ENCODE measurements around the gene PDZRN4.
"Not testable (repeated sequence)": the region's sequence is repeated elsewhere in the genome, so short reads cannot be mapped to it uniquely, and the experiment has no call there.

PDZRN4 gene

DNA sequence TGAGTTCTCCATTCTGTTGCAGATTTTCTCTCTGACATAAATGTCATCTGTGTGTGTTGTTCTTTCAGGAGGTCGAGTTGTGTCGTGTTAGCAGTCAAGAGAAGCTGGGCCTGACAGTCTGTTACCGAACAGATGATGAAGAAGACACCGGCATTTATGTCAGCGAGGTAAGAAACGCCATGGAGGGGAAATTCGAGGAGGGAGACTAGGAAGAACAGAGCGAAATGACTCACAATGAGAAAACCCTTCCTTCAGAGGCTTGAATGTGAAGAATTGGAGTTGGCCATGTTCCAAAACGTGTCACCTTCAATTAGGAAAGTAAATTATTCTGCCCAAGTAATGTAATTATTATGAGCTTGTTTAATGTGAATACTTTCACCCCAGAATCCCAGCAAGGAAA is 364.5 kb downstream of the PDZRN4 start:
- DNase-seq (ENCODE audit: low spot score): no peak

DNA sequence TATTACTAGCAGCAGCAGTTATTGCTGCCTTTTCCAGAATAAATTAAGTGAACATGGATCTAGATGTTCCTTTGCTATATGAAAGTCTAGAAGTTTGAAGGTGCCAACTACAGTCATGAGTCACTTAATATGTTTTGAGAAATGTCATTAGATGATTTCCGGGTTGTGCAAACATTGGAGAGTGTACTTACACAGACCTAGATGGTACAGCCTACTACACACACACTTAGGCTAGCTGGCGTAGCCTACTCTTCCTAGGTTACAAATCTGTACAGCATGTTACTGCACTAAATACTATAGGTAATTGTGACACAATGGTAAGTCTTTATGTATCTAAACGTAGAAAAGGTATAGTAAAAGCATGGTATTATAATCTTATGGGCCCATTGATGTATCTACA is 368.1 kb downstream of the PDZRN4 start:
- DNase-seq (ENCODE audit: low spot score) (no peak), FAIRE-seq (peak; percentile 40)

More for the DNA sequence above, 364.5 kb downstream of the PDZRN4 start:
- no peak for FAIRE-seq

DNA sequence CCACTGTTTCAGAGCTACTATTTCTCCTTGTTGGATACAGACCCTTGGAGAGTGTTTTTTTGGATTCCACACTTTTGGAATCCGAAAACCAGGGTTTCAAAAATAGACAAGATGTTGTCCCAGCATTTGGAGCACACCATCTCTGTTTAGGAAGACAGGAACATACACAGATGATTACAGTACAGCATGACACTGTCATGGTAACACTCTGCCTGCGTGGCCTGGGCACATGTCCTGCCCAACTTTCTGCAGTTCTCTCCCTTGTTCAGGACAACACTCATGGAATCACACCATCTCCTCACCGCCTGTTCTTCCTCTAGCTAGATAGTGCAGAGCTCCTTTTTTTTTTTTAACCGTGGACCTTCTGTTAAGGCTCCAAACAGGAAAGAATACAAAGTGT is 369.2 kb downstream of the PDZRN4 start:
- DNase-seq (ENCODE audit: low spot score) (no peak), FAIRE-seq (no peak)

DNA sequence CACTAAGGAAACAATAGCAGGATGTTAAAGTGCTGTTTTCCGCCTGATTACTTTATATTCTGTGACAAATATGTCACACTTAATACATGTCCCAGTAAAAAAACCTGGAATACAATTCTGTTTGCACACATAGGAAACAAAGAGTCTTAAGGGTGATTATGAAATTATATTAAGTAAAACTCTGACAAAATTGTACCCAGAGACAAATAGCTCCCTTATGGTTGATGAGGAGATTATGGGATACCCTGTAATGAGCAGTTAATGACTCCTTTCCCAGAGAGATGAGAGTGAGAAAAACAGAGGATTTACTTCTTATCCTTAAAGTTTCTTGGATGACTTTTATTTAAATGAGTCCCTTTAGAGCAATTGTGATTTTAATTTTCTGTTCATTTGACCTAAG is 370.6 kb downstream of the PDZRN4 start:
- FAIRE-seq (no peak), DNase-seq (ENCODE audit: low spot score) (no peak)

DNA sequence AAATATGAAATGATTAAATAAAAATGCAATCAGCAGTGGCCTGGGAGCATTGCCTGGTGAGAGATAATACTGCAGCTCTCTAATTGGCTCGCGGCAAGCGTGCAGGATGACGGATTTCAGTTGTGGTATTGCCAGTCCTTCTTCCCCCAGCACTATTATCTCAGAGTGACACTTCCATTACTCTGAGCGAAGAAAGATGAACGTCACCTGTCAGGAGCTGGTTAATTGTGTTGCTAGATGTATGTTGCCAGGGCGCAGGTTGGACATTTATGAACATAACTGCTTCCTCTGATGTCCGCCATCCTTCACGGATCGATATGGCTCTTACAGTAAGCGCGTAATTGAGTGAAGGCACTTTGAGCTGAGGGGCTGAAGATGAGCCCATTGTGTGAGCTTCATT is 374.9 kb downstream of the PDZRN4 start:
- FAIRE-seq: no peak

DNA sequence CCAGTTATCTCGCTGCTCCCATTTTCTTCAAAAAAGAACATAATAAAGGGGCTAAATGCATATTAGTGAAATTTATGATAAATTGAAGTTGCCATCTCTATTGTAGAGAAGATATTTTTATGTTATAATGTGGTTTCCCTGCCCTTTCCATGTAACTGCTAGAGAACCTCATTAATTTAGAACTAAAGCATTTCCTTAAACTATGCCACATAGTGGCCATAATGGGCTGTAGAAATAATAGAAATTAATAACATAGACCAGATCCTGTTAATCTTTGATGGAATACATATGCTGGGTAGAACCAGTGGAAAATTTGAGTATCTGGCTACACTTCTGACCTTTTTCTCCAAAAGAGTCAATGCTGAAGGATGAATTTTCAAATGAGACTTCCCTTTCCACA is 376.7 kb downstream of the PDZRN4 start:
- no peak for FAIRE-seq

More for the DNA sequence above, 374.9 kb downstream of the PDZRN4 start:
- no peak for DNase-seq (ENCODE audit: low spot score)

DNA sequence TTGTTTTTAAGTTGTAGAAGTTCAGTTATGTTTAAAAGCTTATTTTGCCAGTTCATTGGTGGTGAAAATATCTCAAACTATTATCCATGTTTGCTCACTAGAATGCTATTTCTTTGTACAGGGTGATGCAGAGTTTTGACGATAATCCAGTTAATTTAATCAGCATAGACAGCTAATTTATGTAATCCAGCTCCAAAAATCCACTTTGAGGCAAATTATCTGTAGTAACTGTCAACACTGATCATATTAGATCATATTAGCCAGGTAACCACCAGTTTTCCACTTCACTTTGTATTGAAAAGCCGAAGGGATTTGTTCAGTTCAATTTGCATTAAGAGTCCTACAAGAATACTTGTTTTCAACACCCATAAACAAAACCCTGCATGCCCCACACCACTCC is 378.6 kb downstream of the PDZRN4 start:
- FAIRE-seq (no peak), DNase-seq (ENCODE audit: low spot score) (no peak)

More for the DNA sequence above, 376.7 kb downstream of the PDZRN4 start:
- DNase-seq (ENCODE audit: low spot score): no peak

DNA sequence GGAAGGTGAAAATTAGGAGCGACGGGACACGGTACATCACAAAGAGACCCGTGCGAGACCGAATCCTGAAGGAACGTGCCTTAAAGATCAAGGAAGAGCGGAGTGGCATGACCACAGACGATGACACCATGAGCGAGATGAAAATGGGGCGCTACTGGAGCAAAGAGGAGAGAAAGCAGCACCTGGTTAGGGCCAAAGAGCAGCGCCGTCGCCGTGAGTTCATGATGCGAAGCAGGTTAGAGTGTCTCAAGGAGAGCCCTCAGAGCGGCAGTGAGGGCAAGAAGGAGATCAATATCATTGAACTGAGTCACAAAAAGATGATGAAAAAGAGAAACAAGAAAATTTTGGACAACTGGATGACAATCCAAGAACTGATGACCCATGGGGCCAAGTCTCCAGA is 385.3 kb downstream of the PDZRN4 start:
- no peak for FAIRE-seq

GRCh38 chr12:41576925-41577324 is 388.8 kb downstream of the PDZRN4 start:
- no peak for FAIRE-seq
- DNase-seq (ENCODE audit: low spot score): no peak

More for the DNA sequence above, 385.3 kb downstream of the PDZRN4 start:
- no peak for DNase-seq (ENCODE audit: low spot score)

- FAIRE-seq (no peak), DNase-seq (ENCODE audit: low spot score) (no peak)
Observed at GRCh38 chr12:41577995-41578394, 389.9 kb downstream of the PDZRN4 start.

- DNase-seq (ENCODE audit: low spot score) (no peak), FAIRE-seq (no peak)
Observed at GRCh38 chr12:41585784-41586183, 397.7 kb downstream of the PDZRN4 start.

- no peak for DNase-seq (ENCODE audit: low spot score)
Observed at GRCh38 chr12:41587574-41587973, 399.5 kb downstream of the PDZRN4 start.

DNA sequence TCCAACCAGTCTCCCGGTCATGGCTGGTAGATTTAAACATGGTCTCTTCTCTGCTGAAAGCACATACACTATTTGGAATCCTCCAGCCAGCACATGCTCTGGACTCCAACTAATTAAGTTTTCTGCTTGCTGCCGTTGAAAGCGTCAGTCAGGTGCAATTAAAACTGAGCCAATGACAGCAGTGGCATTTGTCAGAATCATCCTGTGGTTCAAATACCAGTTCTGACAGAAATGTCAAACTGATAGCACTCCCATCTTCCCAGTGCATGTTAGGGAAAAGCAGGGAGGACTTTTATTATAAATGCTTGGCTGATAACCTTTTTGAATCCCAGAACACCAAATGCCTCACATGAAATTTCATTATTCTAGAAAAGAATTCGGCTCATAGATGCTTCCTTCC is 401.8 kb downstream of the PDZRN4 start:
- DNase-seq (ENCODE audit: low spot score): no peak
- FAIRE-seq: no peak

More at GRCh38 chr12:41587574-41587973, 399.5 kb downstream of the PDZRN4 start:
- FAIRE-seq: no peak

- FAIRE-seq: no peak
- DNase-seq (ENCODE audit: low spot score): no peak
Observed at GRCh38 chr12:41596190-41596589, 408.1 kb downstream of the PDZRN4 start.

DNA sequence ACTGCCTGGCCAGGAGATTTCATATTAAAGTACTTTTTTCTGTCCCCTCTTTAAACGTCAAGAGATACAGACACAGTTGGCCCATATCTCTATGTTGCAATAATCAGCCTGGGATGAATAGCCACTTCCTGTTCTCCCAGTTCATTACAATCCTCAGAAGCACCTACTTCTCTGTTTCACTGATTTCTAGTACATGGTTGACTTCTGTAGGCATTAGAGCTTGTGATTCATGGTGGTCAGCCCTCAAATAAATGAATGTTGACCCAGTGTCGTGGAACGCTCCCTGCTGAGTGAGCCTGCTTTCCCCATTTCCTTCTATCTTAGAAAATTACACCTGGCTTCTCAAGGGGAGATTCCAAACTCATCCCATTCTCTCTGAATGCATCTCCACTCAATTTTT is 416.7 kb downstream of the PDZRN4 start:
- no peak for FAIRE-seq
- DNase-seq (ENCODE audit: low spot score): no peak

DNA sequence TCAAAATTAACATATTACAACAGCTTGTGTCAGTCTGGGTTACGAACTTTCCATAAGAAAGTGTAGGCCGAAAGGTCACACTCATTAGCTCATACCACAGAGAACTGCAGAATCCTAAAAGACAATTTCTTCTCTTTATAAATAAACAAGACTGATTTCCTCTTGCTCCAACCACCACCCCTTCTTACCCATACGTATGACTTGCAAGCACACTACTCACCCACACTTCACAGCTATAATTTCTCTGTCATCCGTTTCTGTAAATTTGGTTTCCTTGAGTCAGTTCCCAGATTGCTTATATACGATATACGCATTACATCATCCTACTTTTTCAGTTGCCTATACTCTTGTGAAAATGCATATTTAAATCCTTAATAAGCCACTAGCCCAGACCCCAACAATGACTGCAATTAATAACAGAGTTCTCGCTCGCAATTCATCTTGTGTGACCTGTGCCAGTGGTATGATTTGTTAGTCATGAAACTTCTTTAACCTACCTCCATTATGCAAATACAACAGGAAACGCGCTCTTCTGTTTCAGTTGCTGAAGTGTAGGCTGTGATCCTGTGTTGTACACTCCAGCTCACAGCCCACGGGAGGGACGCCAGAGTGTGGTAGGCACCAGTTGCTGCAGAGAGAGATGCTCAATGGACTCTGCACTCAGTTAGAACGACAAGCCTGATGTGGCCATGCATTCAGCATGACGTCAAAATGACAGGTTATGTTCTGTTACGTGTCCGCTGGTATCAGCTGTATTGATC is 417.6 kb downstream of the PDZRN4 start:
- no peak for DNase-seq (ENCODE audit: low spot score)

GRCh38 chr12:41606468-41607445 is 418.6 kb downstream of the PDZRN4 start:
- FAIRE-seq: no peak
- DNase-seq (ENCODE audit: low spot score): no peak

More for the DNA sequence above, 417.6 kb downstream of the PDZRN4 start:
- FAIRE-seq: peak; percentile 86

DNA sequence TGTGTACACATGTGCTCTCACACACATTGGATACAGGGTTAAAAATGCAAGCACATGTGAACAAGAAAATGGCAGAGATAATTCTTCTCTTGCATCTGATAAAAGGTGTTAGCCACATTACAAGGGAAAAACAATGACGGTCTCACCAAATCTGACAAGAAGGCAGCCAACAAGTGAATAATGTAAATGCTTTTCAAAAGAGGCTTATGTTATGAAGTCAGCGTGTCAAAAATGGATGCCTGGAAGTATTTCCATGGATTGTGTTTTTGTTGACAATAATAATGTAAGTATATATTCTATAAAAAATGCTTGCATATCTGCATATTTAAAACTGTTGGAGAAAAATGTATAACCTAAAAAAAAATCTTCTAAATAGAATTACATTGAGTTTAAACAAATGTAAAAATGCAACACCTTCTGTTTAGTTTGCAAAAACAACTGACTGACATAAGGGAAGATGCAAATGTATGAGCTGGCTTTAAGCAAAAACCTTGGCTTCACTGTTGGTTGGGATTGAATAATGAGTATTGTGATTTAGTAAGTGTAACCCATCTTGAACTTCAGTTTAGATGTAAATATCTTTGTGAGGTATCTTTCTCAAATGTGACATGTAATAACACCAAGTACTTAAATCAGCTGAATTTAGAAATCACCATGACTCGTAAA is 424.9 kb downstream of the PDZRN4 start:
- no peak for DNase-seq (ENCODE audit: low spot score)
- no peak for FAIRE-seq

- DNase-seq (ENCODE audit: low spot score); FAIRE-seq: not testable (repeated sequence)
Observed at GRCh38 chr12:41615174-41615573, 427.1 kb downstream of the PDZRN4 start.

- DNase-seq (ENCODE audit: low spot score) (no peak), FAIRE-seq (no peak)
Observed at GRCh38 chr12:41619705-41620104, 431.6 kb downstream of the PDZRN4 start.

GRCh38 chr12:41621291-41621690 is 433.2 kb downstream of the PDZRN4 start:
- DNase-seq (ENCODE audit: low spot score): no peak
- FAIRE-seq: no peak

Data from urothelium cell line (cell line).